Head of caudate nucleus (tissue), 42 donors: ENCODE measurements around the gene CLDN24.

Experiments
- DNase-seq, 42 donors: peaks; one replicate each; pipeline versions ENCODE4 v3.0.0 to v3.0.0-alpha.2; 2020 to 2021; ENCODE audit warnings: mixed read lengths in 7 of 42
- intact Hi-C: fragments of 100-400 bp; cut with DNase I; formaldehyde crosslinking; loops from one replicate; pipeline ENCODE4 v1.15.0; 2022

CLDN24 gene

DNA sequence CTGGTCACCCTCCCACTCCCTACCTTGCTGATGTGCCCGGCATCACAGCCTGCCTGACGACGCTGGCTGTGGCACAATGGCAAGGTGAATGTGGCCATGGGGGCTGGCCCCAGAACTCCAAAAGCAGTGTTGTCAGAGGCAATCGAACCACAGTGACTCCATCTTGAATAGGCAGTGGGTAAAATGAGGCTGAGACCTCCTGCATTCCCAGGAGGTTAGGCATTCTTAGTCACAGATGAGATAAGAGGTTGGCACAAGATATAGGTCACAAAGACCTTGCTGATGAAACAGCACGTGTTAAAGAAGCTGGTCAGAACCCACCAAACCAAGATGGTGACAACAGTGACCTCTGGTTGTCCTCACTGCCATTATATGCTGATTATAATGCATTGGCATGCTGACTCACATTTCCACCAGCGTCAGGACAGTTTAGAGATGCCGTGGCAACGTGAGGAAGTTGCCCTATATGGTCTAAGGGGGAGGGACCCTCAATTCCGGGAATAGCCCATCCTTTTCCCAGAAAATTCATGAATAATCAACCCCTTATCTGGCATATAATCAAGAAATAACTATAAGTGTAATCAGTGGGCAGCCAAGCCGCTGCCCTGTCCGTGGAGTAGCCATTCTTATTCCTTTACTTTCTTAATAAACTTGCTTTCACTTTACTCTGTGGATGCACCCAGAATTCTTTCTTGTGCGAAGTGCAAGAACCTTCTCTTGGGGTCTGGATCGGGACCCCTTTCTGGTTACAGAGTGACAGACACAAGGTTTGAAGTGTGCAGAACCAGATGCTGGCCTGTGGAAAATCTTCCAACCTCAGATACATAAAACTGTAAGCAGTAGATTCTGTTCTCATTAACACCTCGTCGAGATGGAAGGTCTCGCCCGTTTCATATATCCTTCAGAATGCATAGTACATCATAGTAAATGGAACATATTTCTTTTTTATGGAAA, 26.8 kb upstream of the CLDN24 start:
- peak in 1 of 42 donors; percentile 10 for DNase-seq
- intact Hi-C loops = no loop called here

DNA sequence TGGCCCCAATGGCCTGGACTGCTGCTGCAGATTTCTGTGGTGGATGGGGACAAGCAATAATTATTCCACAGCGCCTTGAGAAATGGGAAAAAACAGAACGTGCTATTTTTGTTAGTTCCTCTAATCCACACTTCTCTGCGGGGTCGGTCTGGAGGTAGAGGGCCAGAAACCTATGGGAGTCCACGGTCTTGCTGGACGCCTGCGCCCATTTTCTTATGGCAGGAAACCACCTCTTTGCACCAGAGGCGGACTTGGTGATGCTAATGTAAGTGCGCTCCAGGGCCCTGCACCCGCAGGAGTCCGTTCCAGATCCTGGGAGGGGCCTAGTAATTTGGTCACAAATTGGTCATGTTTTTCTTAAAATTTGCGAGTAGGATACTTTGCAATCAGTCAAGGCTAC, 25.9 kb upstream of the CLDN24 start:
- DNase-seq = no peak
- intact Hi-C loops = no loop called here

DNA sequence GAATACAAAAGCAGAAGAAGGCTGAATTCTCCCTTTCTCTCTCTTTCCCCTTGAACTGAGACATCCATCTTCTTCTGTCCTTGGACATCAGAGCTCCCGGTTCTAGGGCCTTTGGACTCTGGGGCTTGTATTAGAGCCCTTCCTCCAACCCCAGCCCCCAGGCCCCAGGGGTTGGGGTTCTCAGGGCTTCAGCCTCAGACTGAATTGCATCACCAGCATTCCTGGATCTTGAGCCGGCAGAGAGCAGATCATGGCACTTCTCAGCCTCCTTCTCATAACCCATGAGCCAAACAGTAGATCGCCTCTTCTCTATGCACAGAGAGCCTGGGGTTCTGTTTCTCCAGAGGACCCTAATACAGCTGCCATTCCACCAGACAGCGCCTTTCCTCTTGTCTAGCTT, 25.3 kb upstream of the CLDN24 start:
- intact Hi-C loops = no loop called here

DNA sequence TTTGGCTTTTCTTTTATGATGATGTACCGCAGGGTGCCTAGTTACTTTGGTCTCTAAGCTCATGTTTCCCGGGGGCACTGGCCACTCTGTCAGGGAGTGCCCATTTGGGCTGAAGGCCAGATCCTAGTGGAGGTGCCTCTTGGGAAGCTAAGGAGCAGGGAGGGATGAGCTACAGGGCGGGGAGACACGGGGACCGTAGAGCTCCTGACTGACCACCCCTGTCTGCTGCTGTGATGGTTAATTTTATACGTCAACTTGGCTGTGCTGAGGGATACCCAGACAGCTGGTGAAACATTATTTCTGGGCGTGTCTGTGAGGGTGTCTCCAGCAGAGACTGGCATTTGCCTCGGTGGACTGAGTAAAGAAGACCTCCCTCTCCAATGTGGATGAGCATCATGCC, 24.9 kb upstream of the CLDN24 start:
- no peak for DNase-seq
- intact Hi-C loops = no loop called here

More for the DNA sequence above, 25.3 kb upstream of the CLDN24 start:
- no peak for DNase-seq

DNA sequence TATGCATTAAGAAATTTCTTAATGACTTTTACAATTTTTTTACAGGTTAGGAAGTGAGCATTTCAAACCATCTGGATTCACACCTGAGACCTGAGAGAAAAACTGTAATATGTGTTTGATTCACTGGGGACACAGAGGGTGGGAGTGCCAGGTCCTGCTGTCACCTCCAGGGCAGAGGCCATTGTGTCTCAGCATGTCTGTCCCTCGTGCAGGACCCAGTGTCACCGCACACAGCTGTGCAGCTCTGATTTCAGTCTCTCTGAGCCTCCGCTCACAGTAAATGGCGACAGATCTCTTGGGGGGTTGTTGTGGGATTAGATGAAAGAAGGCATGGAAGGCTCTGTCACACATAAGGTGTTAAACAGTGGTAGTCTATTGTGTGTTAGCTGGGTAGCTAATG, 23.0 kb upstream of the CLDN24 start:
- intact Hi-C loops = no loop called here
- no peak for DNase-seq

DNA sequence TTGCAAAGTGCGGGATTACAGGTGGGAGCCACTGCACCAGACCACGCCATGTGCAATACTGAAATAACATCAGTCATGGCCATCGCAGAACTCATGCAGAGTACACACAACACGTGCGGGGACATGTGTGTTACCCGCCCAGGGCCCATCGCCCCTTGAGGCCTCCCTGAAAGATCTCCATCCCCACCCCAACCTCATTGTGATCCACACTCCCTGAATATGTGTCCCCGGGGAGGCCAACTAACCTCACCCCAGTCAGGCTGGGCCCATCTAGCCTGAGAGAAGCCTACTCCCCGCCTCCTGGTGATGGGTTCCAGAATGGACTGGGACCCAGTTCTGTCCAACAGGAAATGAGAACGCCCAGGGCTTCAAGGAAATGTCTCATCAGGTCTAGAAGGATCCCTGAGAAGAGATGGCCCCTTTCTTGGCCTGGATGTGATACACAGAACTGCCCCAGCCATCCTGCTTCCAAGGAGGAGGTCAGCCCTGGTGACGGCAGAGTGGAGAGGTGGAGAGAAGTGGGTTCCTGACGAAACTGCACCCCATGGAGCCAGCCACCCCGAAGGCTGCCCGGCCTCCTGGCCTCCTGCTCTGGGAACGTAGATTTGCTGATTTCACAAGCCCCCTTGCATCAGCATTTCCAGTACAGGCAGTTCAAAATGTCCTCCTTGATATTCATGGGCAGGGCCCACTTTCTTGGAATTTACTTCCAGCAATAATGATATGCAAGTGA, 22.5 kb upstream of the CLDN24 start:
- DNase-seq = peak in 1 of 42 donors; percentile 22
- intact Hi-C loops = no loop called here

DNA sequence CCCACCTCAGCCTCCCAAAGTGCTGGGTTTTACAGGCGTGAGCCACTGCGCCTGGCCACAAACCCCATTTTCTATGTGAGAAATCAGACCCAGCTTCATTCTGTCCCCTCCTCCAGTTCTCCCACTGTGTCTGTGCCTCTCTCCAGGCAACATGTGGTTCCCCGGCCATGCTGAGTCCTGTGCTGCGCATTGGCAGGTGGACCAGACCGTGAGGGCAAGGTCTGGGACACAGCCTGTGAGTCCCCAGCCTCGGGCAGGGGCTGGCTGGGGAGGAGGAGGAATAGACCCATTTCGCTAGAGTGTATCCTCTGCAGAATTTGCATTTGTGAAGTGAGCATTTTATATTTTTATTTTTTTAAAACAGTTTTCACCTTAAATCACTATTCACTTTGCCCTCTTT, 21.5 kb upstream of the CLDN24 start:
- peak in 1 of 42 donors; percentile 10 for DNase-seq
- intact Hi-C loops = no loop called here

DNA sequence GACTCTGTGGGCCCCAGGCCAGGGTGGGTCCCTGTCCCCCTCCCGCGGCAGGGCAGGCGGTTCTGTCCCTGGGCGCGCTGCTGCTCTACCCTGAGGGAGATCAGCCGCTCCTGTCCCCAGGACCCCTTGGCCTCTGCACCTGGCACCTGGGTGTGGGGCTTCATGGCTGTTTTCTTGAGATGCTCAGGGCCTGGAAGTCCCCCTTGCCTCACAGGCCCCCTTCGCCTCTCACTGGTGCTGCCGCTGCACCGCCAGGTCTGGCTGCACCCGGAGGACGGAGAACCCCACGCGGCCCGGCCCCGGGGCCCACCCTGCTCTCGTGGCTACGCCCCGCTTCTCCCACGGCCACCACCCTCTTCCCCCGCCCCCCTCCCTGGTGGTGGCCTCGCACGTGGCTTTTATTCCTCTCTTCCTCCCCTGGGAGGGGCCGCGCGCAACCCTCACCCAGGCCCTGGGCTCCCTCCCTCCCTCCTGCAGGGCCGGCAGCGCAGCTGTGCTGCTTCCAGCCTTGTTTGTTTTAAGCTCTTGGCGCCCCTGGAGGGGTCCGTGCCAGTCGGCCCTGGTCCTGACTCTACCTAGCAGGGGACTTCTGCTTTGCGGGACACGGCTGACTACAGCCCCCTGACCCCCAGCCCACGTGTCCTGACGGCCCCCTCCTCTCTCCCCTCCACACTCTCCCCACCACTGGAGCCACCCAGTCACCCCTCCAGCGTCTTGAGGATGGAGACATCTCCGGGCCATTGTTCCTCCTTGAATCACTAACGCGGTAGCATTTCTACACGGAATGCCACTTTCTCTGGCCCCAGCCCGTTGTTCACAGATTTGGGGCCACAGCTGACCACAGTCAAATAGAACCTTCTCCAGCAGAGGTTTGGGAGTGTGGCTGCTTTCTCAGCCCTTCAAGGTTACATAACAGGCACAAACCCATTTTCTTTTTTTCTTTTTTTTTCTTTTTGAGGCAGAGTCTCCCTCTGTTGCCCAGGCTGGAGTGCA, 20.6 kb upstream of the CLDN24 start:
- intact Hi-C loops = no loop called here
- DNase-seq = peak in 6 of 42 donors; percentile 15 to 43 (median 18)

DNA sequence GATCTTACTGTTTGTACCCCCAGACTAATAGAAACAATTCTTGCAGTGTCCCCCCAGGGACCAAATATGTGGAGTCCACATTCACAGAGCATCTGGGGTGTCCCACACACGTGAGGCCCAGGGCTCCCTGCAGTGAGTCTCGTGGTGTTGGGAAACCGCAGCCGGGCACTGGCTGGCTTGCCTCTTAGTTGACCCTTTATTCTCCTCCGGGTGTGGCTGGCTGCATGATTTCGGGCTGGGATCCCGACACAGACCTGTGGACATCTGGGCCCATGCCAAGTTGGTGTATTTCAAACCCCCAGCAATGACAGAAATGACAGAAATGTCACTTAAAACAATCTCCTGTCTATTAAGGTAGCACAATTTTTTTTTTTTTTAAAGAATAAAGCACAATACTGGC, 15.6 kb upstream of the CLDN24 start:
- DNase-seq = peak in 2 of 42 donors; percentile 13 to 26
- intact Hi-C loops = no loop called here

DNA sequence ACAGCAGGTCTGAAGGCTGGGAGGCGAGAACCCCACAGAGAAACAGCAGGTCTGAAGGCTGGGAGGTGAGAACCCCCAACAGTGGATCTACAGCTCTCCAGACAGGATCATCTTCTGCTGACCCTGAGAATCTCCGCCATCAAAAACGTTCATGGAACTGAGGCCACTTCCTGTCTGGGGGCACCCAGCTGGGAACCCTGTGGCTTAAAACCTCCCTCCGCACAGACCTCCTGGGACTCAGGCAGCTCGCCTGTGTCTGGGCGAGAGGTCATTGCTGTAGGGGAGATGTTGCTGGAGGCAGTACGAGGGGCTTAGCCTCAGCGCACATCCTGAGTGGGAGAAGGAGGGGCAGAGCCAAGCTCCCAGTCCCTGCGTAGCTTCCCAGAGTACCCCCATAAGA, 15.1 kb upstream of the CLDN24 start:
- intact Hi-C loops = no loop called here
- DNase-seq = peak in 2 of 42 donors; percentile 12 to 21

DNA sequence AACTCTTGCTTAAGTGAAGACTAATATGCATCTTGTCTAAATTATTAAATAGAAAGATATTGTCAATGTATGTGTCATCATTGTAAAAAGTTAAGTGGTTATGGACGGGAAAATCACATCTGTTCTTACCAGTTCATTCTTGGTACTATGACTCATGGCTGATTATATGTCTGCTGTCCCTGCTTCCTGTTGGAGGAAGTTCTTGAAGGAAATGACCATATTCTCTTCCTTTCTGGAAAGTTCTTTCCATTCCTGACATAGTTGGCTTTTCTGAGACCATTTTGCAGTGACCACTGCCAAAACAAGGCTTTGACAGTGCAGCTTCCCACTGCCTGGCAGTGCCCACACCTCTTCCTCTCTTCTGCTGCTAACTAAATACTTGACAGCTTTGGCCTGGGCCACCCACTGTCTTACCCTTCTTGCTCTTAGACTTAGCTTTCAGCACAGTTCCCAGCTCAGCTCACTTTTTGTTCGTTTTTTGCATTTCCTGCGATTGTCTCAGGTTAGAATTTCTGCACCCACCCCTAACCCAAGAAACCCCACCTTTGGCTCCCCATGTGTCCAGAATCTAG, 13.2 kb upstream of the CLDN24 start:
- peak in 2 of 42 donors; percentile 4 to 13 for DNase-seq
- intact Hi-C loops = no loop called here

DNA sequence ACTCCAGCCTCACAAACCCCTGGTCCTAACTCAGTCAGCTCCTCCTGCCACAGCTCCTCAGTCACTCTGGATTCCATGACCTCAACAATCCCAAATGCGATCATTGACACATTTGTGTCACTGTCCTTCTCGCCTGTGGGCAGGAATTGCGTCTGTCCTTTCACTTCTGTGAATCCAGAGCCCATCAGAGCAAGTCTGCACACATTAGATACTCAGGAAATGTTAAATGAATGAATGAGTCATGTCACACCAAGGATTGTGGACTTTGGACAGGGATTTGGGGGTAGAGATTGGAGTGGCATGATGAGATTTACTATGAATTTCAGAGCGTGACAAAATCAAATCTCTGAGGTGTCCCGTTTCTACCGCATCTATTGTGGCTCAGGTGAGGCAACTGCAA, 11.8 kb upstream of the CLDN24 start:
- intact Hi-C loops = no loop called here
- no peak for DNase-seq

DNA sequence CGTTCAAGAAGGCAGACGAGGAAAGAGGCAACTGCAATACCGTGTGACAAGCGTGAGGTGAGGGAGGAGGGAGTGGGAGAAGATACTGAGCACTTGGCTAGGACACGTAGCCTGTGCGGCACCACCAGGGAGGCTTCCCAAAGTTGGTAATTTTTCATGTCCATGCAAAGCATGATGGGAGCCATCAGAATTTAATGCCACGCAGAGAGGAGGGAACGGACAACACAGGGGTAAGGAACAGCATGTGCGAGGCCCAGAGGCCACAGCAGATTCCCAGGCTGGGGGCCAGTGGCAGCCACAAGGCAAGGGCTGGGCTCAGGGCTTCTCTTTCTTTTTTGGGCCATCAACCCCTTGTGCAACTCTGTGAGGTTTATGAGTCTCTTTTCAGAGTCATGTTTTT, 11.0 kb upstream of the CLDN24 start:
- peak in 1 of 42 donors; percentile 10 for DNase-seq
- intact Hi-C loops = no loop called here

DNA sequence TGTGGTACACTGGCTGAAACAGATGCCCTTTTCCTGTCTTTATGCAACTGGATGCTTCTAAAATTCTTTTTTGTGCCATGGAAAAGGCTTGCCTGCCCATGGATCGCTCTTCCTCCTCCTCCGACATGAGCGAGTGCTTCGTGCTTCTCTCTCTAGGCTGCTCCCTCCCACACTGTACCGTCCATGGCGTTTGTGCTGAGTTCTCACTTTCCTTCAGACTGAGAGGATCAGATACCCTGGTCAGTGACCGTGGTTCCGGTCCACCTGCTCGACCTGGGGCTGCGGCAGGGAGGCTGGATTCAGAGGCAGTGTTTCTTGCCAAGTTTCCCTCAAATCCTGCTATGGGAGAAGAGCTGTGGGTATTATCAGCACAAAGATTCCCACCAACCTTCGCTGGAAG, 10.2 kb upstream of the CLDN24 start:
- DNase-seq = peak in 1 of 42 donors; percentile 22

DNA sequence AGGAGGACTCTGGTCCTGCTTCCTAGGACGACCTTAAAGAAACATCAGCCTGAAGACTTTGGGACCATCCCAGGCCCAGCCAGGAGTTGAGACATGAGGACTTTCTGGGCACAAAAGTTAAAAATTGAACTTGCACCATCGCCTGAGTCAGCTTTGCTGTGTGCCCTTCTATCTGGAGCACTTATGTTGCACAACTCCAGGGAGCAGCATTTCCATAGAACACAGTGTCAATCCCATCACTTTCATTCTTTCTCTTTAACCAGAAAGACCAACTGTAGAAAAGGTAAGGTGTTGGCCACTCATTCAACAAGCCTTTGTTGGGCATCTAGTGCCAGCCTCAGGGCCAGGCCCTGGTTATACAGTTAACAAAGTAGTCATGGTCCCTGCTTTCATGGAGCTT, 8.6 kb upstream of the CLDN24 start:
- intact Hi-C loops = no loop called here
- peak in 1 of 42 donors; percentile 12 for DNase-seq

More for the DNA sequence above, 10.2 kb upstream of the CLDN24 start:
- intact Hi-C loops = no loop called here

DNA sequence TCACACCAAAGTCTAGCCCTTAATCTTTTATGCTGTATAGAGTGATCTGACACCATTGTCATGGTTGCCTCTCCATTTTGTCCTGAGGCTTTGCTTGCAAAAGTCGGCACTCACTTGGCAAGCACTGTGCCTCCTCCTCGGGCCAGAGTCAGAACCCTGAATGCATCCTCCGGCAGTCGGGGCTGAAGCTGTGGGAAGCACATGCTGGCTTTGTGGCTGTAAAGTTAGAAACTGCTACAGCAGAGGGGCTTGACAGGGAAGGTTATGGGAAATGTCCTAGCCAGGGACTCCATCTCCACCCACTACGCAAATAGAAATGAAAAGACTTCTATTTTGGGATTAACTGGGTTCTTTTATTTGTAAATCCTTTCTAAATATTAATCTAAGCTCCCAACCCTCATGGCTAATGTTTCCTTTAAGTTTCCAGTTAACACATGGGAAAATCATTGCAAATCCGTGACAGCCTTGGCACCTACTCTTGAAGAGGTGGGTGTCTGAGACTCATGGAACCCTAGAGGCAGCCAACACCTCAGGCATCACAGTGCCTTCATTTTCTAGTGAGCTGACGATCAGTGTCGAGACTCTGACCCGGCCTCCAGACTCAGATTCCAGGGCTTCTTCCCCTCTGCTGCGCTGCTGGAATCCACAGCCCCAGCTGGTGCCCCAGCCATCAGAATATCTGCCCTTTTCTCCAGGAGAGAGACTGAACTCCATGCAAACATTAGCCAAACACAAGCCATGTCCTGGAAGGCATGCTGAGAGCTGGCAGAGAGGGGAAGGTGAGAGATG, 7.9 kb upstream of the CLDN24 start:
- intact Hi-C loops = no loop called here

DNA sequence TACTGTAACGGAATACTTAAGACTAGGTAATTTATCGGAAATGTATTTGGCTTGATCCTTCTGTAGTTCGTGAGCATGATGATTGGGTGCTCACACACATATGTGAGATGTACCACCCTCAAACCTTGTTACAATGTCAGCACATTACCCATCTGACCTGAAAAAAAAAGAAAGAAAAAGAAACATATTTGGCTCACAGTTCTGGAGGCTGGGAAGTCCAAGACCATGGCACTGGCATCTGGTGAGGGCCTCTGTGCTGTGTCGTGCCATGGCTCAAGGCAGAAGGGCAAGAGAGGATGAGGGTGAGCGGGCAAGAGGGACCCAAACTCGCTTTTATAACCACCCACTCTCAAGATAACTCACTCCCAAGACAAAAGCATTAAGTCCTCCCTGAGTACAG, 7.0 kb upstream of the CLDN24 start:
- peak in 1 of 42 donors; percentile 24 for DNase-seq
- intact Hi-C loops = no loop called here

More for the DNA sequence above, 7.9 kb upstream of the CLDN24 start:
- DNase-seq = peak in 3 of 42 donors; percentile 30 to 41 (median 36)

DNA sequence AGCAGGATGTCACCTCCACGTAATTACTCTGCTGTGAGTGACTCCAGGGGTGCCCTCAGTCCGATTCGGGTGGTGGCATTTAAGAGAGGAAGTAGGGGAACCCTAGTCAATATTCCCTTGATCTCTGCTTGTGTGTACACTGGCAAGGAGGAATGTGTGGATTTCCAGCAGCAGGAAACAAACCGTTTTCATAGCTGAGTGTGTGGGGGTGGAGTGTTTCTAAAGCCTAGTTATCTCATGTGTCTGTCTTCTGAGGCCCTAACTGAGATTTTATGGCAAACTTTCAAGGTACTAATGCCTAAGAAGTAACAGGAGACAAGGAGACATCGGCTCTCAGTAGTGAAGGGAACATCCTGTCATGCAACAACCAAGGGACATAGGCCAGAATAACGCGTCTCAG, 6.6 kb upstream of the CLDN24 start:
- intact Hi-C loops = no loop called here
- no peak for DNase-seq
